OCI-LY7 (cell line): Measurements from ENCODE around the gene SOX12.

Source experiments
- EZH2phosphoT487 ChIP-seq: fragments of 200-600 bp; sonication (generic); IDR thresholded peaks from 2 replicates; pipeline ENCODE4 v1.6.1; 2018; ENCODE audit warnings: low read depth, borderline replicate concordance, mild to moderate bottlenecking, mixed run types, antibody characterized with exemption, low read length, moderate library complexity, mixed read lengths
- TF ChIP-seq, protein P1 (sequence below): fragments of 200-600 bp; sonication (generic); conservative IDR thresholded peaks from 2 replicates; pipeline ENCODE4 v1.5.1; 2014; ENCODE audit warnings: mild to moderate bottlenecking, antibody characterized with exemption, low read length, moderate library complexity, mixed read lengths

DNA sequence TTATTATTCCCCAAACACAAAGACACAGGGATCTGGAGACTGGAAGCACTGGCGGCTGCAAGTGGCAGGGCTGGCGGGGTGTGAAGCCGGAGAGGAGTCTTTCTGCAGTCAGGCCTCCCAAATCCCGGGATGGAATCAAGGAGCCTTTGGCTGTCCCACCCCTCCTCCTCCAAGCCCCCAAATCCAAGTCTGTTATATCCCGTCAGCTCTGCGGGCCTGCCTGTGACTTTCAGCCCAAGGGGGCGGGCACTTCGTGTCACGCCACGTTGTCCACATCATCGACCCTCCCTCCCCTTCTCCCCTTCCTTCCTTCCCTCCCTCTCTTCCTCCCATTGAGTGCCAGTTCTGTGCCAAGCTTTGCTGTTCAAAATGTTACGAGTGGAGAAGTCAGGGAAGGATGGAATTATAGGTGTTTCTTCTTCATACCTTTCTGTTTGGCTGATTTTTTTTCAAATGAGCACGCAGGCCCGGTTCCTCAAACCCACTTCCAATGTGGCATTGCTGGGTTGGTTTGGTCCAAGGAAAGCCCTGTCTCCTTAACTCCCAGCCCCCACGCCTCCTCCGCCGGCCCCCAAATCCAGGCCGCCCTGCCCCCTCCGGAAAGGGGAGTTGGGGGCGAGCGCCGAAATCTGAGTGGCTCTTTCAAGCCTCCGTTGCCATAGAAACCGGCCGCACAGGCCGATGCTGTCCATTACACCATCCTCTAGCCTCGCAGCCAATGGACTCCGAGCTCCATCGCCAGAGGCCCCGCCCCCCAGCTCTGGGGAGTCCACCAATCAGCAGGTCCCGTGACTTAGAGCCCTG, 15.3 kb upstream of the SOX12 start:
- TF ChIP-seq, protein P1, sequence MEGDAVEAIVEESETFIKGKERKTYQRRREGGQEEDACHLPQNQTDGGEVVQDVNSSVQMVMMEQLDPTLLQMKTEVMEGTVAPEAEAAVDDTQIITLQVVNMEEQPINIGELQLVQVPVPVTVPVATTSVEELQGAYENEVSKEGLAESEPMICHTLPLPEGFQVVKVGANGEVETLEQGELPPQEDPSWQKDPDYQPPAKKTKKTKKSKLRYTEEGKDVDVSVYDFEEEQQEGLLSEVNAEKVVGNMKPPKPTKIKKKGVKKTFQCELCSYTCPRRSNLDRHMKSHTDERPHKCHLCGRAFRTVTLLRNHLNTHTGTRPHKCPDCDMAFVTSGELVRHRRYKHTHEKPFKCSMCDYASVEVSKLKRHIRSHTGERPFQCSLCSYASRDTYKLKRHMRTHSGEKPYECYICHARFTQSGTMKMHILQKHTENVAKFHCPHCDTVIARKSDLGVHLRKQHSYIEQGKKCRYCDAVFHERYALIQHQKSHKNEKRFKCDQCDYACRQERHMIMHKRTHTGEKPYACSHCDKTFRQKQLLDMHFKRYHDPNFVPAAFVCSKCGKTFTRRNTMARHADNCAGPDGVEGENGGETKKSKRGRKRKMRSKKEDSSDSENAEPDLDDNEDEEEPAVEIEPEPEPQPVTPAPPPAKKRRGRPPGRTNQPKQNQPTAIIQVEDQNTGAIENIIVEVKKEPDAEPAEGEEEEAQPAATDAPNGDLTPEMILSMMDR: no peak
- TF ChIP-seq EZH2phosphoT487: no peak
